Pancreas (tissue), 10 donors: ENCODE data around the gene CCDC85B. TPM values are rescaled to one million over a fixed set of nuclear protein-coding genes. Genes with fewer than 3 reads are reported as not detected.
A peak's percentile ranks its signal among the peaks of the same experiment; 100 is the strongest.

Experiments used
- ATAC-seq, 4 donors: fragments of 200-7000 bp; cut with Tn5 transposase; one replicate each; pipeline versions ENCODE4 v1.8.0 to v1.9.1; 2020; ENCODE audit warnings: mild to moderate bottlenecking in 4 of 4, moderate library complexity in 4 of 4
- DNase-seq, 6 donors: peaks; one replicate each; pipeline ENCODE4 v3.0.0-alpha.2; 2020
- FAIRE-seq: peaks from 2 replicates; lab custom pipeline; 2012; peaks lifted over from hg19 to GRCh38; lab: Jason Lieb, UNC
- H3K27ac ChIP-seq, 4 donors: fragments of 200-600 bp; sonication (generic); 1 replicate in 3 of 4; 2 replicates in 1 of 4; pipeline versions ENCODE4 v1.5.0 to v1.8.0; 2020
- H3K27me3 ChIP-seq, 4 donors: fragments of 200-600 bp; one replicate each; pipeline ENCODE4 v1.8.0; 2021
- H3K36me3 ChIP-seq, 3 donors: fragments of 200-600 bp; sonication (generic) in 1 of 3; one replicate each; pipeline versions ENCODE4 v1.5.0 to v1.8.0; 2020 to 2021
- H3K4me1 ChIP-seq, 3 donors: fragments of 200-600 bp; one replicate each; pipeline ENCODE4 v1.8.0; 2021
- H3K4me3 ChIP-seq, 4 donors: fragments of 200-600 bp; sonication (generic) in 2 of 4; one replicate each; pipeline versions ENCODE4 v1.5.0 to v1.8.0; 2020 to 2021
- H3K9me3 ChIP-seq, 4 donors: fragments of 200-600 bp; one replicate each; pipeline ENCODE4 v1.8.0; 2021
- CTCF ChIP-seq, 4 donors: fragments of 200-600 bp; sonication (generic) in 3 of 4; IDR thresholded peaks; one replicate each; pipeline versions ENCODE4 v1.5.0 to v1.8.0; 2021; ENCODE audit warnings: antibody characterized with exemption in 4 of 4
- WGBS, 2 donors: extraction: QIAGEN DNeasy Blood & Tissue Kit; methylation state at CpG; one replicate each; pipeline ENCODE4 v1.1.7; 2013; 5-methylcytosine and 5-hydroxymethylcytosine counted together
- intact Hi-C, 3 donors: fragments of 100-400 bp; cut with DNase I; formaldehyde crosslinking; loops; one replicate each; pipeline versions ENCODE4 v1.11.1 to v1.14.2; 2022
- polyA plus RNA-seq, 2 donors: library from polyadenylated mRNA; stranded (reverse); fragments of 200-250 nt; gene quantifications; one replicate each; pipeline ENCODE4 v1.2.3, GENCODE V29; 2013
- total RNA-seq, 6 donors: library from RNA; stranded (reverse); fragmentation: NEBNext Ultra II Directional in 4 of 6; extraction: Animal tissue kit (Norgen Biotek cat#: 25700) in 4 of 6; gene quantifications; one replicate each; pipeline versions ENCODE4 v1.2.1 to v1.2.4, GENCODE V29; 2021 to 2023
- donor health status: healthy with polysubstance abuse.
- donor health status: DM: no; HTN: no; CAD: no; lungs with moderate emphysema.
- donor health status: DM: no; HTN: no; CAD: no.
- donor health status: control.
- donor health status: control.
- donor health status: Bipolar disorder and iron deficiency.
- donor health status: DM: yes; HTN: yes; CAD: no.
- donor health status: DM: no; HTN: no; CAD: no.
- donor health status: DM: no; HTN: no; CAD: no.
- donor health status: DM: yes; HTN: yes; CAD: no.

Gene CCDC85B
- total and polyA plus RNA-seq, 8 donors: 7.7 to 22.4 (median 11.3) TPM

GRCh38 chr11:65859812-65860277 lies 30.6 kb upstream of the CCDC85B start:
- DNase-seq (peak in 4 of 6 donors; percentile 52 to 68 (median 61)), FAIRE-seq (no peak), ATAC-seq (no peak)
- peak overlapping the region; percentile 18 to 100 (median 98) for H3K4me3 ChIP-seq
- WGBS, 2 donors: 5% methylated on average over 16 of the region's 16 CpGs
- peaks cover 3 to 23% (median 14%) of the 10 kb centered on the region in 3 donors for H3K4me1 ChIP-seq
- no peaks in the 10 kb centered on the region for H3K9me3 ChIP-seq
- H3K36me3 ChIP-seq: peaks cover 4 to 23% (median 18%) of the 10 kb centered on the region in 3 donors
- no peaks in the 10 kb centered on the region for H3K27me3 ChIP-seq
- no peak for TF ChIP-seq CTCF (IDR thresholded peaks at IDR 0.05)
- intact Hi-C loops: no loop called here
- H3K27ac ChIP-seq: peak overlapping the region; percentile 81 to 93 (median 88)

- Histone ChIP-seq H3K4me3 (peak within 1 kb of the TSS; percentile 95 to 100 (median 98)), H3K9me3 (no peaks in the 10 kb centered on the region), H3K27me3 (no peaks in the 10 kb centered on the region), H3K27ac (peak within 1 kb of the TSS; percentile 81 to 93 (median 88)), H3K4me1 (peaks cover 3 to 22% (median 14%) of the 10 kb centered on the region in 3 donors), H3K36me3 (peaks cover 0 to 23% (median 13%) of the 10 kb centered on the region in 3 donors)
- 0% methylated on average over 78 of the region's 78 CpGs for WGBS, 2 donors
- peak; percentile 5 for FAIRE-seq
- intact Hi-C loops: no loop called here
- DNase-seq: peak; percentile 95 to 98 (median 96)
- TF ChIP-seq CTCF (IDR thresholded peaks at IDR 0.05): peak; percentile 69 to 89 (median 85)
- peak; percentile 70 to 79 (median 72) for ATAC-seq
These were observed 30.0 kb upstream of the CCDC85B start, which contains the start of gene MUS81 for GRCh38 chr11:65860278-65861164. TSS of gene MUS81 (plus strand) at chr11:65860433. CDS start at chr11:65860754, 321 bp downstream.

- H3K4me1 ChIP-seq: peaks cover 0 to 17% (median 12%) of the 10 kb centered on the region in 3 donors
- intact Hi-C loops: no loop called here
These were observed 29.3 kb upstream of the CCDC85B start for GRCh38 chr11:65861165-65861505.

GRCh38 chr11:65861533-65862183 lies 28.8 kb upstream of the CCDC85B start:
- Histone ChIP-seq H3K27ac (no peak overlapping the region), H3K4me1 (peaks cover 0 to 13% (median 10%) of the 10 kb centered on the region in 3 donors), H3K9me3 (no peaks in the 10 kb centered on the region), H3K36me3 (peaks cover 0 to 27% (median 13%) of the 10 kb centered on the region in 3 donors), H3K27me3 (no peaks in the 10 kb centered on the region), H3K4me3 (peak overlapping the region; percentile 95 to 100 (median 98))
- FAIRE-seq (no peak), DNase-seq (peak in 3 of 6 donors; percentile 28 to 71 (median 49)), ATAC-seq (no peak)
- intact Hi-C loops: no loop called here
- 78 to 81% methylated on average over 13 of the region's 13 CpGs for WGBS, 2 donors
- TF ChIP-seq CTCF (IDR thresholded peaks at IDR 0.05): no peak

More at GRCh38 chr11:65861165-65861505, 29.3 kb upstream of the CCDC85B start:
- DNase-seq (peak in 2 of 6 donors; percentile 50 to 84), ATAC-seq (no peak), FAIRE-seq (no peak)
- Histone ChIP-seq H3K4me3 (peak overlapping the region; percentile 95 to 100 (median 98)), H3K27me3 (no peaks in the 10 kb centered on the region), H3K36me3 (peaks cover 0 to 26% (median 13%) of the 10 kb centered on the region in 3 donors), H3K9me3 (no peaks in the 10 kb centered on the region), H3K27ac (peak overlapping the region; percentile 81 to 93 (median 88))
- no peak for TF ChIP-seq CTCF (IDR thresholded peaks at IDR 0.05)
- WGBS, 2 donors: 4 to 5% methylated on average over 14 of the region's 14 CpGs
